AG04449 (cell line): Measurements from ENCODE around the gene ETV6.

ENCODE experiments used
- CTCF ChIA-PET: fragments of 350-600 bp; formaldehyde crosslinking; extraction: SDS; loops from one replicate; lab custom pipeline; 2021; ENCODE audit warnings: antibody characterized with exemption; lab: Yijun Ruan, JAX
- POLR2A ChIA-PET: fragments of 400-600, 350-600 bp; formaldehyde crosslinking; extraction: SDS; loops from one replicate; lab custom pipeline; 2020; ENCODE audit warnings: antibody characterized with exemption, inconsistent platforms; lab: Yijun Ruan, JAX
- DNase-seq: peaks from one replicate; pipeline ENCODE4 v3.0.0-alpha.2; 2010; ENCODE audit warnings: low read depth, low spot score
- H3K4me3 ChIP-seq: 2 replicates; pipeline ENCODE4 v1.5.1; 2011; ENCODE audit warnings: low read depth, mild to moderate bottlenecking, control low read depth, low read length
- TF ChIP-seq, protein P1 (sequence below): IDR thresholded peaks from one replicate; pipeline ENCODE4 v1.5.1; 2011; ENCODE audit warnings: mild to moderate bottlenecking, moderate library complexity, low read length, control low read depth, inconsistent platforms; ENCODE audit not compliant: insufficient read depth; ENCODE audit errors: missing control alignments

ETV6 gene

DNA sequence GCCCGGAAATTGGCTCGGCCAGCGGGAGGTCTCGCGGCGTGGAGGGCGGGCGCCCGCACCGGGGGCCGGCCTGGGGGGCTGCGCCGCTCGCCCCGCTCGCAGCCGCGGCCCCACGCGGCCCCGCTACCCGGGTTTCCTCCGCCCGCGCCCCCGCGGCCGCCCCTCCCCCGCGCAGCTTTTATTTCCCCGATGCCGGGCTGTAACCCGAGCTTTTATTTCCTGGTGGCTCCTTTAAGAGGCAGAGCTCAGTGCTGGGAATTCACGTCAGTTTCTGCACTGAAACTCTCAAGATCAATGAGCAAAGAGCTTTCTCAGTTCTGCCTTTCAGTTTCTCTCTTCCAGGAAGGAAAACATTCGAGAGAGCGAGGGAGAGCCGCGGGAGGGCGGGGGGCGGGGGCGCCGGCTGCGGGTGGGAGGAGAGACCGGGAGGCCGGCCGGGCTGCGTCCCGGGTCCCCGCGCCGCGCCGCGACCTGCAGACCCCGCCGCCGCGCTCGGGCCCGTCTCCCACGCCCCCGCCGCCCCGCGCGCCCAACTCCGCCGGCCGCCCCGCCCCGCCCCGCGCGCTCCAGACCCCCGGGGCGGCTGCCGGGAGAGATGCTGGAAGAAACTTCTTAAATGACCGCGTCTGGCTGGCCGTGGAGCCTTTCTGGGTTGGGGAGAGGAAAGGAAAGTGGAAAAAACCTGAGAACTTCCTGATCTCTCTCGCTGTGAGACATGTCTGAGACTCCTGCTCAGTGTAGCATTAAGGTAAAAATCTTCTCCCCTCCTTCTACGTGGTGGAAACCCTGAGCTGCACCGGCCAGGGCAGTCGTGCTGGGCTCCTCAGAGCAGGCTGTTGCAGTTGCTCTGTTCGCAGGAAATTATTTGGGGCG is at the start of gene ETV6:
Gene ETV6 (plus strand): TSS at position 262 of the 873 bp plus-strand sequence. CDS start 454 bp downstream, at position 716.
- CTCF ChIA-PET = interaction anchor here (0.6 to 2.2 kb wide), 3 partner anchors 69 to 387 kb away, joined by 3 to 8 read pairs (median 3); no protein-coding TSS in a partner anchor
- H3K4me3 ChIP-seq = peak within 1 kb of the TSS; percentile 91
- POLR2A ChIA-PET = interaction anchor here (0.7 to 2.4 kb wide), 8 partner anchors 69 to 384 kb away, joined by 3 to 8 read pairs (median 4); no protein-coding TSS in a partner anchor
- TF ChIP-seq, protein P1, sequence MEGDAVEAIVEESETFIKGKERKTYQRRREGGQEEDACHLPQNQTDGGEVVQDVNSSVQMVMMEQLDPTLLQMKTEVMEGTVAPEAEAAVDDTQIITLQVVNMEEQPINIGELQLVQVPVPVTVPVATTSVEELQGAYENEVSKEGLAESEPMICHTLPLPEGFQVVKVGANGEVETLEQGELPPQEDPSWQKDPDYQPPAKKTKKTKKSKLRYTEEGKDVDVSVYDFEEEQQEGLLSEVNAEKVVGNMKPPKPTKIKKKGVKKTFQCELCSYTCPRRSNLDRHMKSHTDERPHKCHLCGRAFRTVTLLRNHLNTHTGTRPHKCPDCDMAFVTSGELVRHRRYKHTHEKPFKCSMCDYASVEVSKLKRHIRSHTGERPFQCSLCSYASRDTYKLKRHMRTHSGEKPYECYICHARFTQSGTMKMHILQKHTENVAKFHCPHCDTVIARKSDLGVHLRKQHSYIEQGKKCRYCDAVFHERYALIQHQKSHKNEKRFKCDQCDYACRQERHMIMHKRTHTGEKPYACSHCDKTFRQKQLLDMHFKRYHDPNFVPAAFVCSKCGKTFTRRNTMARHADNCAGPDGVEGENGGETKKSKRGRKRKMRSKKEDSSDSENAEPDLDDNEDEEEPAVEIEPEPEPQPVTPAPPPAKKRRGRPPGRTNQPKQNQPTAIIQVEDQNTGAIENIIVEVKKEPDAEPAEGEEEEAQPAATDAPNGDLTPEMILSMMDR = no peak
- peak; percentile 60 for DNase-seq

DNA sequence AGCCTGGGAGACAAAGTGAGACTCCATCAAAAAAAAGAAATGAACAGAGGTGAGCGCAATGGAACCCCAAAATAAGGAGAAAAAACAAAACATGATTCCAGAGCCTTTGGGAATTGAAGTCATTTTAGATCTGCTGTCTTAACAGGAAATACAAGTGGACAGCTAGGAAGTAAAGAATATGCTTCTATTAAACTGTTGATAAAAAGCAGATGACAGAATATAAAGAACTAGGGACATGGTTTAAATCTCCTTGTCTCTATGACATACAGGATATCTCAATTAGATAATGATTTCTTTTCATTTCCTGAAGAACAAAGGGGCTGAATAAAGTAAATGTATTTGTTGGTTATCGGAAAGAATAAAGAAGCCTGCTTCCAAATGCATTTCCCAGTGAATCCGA is 49.3 kb upstream of the ETV6 start:
- H3K4me3 ChIP-seq = no peak overlapping the region
- ChIA-PET POLR2A (no interaction called here), CTCF (no interaction called here)
- no peak for DNase-seq
- TF ChIP-seq, protein P1 = no peak

DNA sequence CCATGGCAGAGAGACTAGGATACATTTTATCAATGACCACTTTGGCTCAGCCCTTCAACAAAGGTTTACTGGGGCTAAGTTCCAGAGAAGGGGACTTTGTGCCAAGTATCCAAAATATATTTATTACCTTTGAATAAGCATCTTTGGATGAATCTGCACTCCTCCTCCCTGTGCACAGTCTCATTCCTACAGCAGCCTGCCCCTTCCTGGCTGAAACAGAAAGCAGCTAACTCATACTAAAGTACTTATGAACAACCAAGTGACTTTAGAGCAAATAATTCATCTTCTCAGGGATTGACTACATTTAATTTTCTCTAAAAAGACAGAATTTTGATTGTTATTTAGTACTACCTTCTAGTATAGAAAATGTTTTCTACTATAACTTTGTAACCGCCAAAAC is 47.8 kb upstream of the ETV6 start:
- POLR2A ChIA-PET = no interaction called here
- CTCF ChIA-PET = interaction anchor here (4.1 kb wide), 1 partner anchor 21 kb away, joined by 15 read pairs; no protein-coding TSS in a partner anchor
- no peak overlapping the region for H3K4me3 ChIP-seq
- TF ChIP-seq, protein P1 = no peak
- DNase-seq = no peak

DNA sequence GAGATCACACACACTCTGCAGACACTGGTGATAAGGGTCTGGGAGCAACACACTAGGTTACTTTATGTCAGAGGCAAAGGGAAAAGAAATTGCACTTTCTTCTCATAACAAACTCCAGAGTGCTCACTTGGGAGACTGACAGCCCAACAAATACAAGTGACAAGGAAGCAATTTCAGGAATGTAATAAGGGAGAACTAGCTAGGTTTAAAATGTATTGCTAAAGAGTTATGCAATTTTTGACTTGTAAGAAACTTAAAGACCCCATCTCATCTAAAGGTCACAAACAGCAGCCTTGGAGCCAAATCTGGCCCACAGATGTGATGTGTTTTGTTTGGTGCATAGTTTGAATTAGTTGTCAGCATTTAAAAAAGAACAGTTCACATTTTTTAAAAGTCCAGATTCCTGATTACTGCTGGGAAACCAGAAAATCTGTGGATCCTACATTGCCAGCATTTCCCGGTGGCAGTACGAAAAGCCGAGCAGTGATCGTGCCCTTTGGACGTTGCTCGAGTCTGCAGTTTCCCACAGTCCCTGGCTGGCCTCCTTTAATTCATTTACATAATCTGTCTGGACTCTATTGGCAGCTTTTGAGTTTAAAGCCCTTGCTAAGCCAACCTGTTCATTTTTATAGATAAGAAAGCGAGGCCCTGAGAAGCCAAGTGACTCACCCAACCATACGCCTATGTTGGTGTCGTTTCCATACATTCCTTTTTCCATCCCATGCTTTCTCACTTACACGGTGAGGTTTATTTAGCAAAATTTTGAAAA is 42.0 kb upstream of the ETV6 start:
- TF ChIP-seq, protein P1 = no peak
- ChIA-PET POLR2A (no interaction called here), CTCF (interaction anchor here (1.8 kb wide), 1 partner anchor 26 kb away, joined by 7 read pairs; no protein-coding TSS in a partner anchor)

DNA sequence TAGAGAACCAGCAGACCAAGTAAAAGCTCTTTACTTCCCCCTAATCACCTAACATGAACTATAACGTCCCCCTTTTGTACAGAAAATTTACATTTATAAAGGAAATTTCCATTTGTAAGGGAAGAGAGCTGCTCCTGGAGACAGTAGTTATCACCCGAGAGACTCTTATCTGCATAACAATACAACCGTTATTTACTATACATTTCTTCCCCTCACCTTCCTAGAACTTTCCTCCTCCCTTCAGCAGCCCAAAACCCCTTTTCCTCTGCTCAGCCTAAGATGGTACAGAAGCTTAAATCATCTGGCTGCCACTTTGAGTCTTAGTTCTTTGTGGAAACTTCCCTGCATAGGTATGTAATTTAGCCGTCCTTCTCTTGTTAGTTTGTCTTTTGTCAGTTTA is 40.4 kb upstream of the ETV6 start:
- CTCF ChIA-PET = interaction anchor here (1.0 to 1.8 kb wide), 2 partner anchors 28 to 242 kb away, joined by 4 to 7 read pairs; no protein-coding TSS in a partner anchor
- TF ChIP-seq, protein P1 = no peak
- POLR2A ChIA-PET = no interaction called here
- no peak for DNase-seq
- H3K4me3 ChIP-seq = no peak overlapping the region

More for the DNA sequence above, 42.0 kb upstream of the ETV6 start:
- H3K4me3 ChIP-seq = no peak overlapping the region
- DNase-seq = peak; percentile 34

DNA sequence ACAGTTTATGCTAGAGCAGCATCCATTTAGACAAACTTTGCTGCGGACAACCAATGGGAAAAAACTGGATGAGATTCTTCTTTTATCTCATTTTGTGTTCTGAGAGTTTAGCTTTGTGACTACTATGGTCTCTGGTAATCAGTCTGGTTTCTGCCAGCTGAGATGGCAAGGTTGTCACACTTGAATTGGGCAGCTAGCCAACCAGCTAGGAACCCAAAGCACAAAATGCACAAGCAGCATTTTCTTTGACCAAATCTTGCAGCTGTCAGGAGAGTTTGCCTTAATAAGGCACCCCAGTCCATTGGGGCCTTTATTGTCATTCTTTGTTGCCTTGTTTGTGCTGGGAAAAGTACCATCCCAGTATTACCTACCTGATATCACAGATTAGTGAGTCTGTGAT is 34.0 kb upstream of the ETV6 start:
- CTCF ChIA-PET = no interaction called here
- TF ChIP-seq, protein P1 = no peak

More for the DNA sequence above, 34.0 kb upstream of the ETV6 start:
- POLR2A ChIA-PET = no interaction called here
- DNase-seq = no peak
- no peak overlapping the region for H3K4me3 ChIP-seq
